CD4-positive, alpha-beta T cell treated with Interleukin-21 for 1 hour (primary cell): Measurements from ENCODE around the gene LEPROT.
"Not testable (repeated sequence)": the region's sequence is repeated elsewhere in the genome, so short reads cannot be mapped to it uniquely, and the experiment has no call there.

Source experiments
- DNase-seq: peaks from one replicate; pipeline ENCODE4 v3.0.0-alpha.2; 2020

LEPROT gene

DNA sequence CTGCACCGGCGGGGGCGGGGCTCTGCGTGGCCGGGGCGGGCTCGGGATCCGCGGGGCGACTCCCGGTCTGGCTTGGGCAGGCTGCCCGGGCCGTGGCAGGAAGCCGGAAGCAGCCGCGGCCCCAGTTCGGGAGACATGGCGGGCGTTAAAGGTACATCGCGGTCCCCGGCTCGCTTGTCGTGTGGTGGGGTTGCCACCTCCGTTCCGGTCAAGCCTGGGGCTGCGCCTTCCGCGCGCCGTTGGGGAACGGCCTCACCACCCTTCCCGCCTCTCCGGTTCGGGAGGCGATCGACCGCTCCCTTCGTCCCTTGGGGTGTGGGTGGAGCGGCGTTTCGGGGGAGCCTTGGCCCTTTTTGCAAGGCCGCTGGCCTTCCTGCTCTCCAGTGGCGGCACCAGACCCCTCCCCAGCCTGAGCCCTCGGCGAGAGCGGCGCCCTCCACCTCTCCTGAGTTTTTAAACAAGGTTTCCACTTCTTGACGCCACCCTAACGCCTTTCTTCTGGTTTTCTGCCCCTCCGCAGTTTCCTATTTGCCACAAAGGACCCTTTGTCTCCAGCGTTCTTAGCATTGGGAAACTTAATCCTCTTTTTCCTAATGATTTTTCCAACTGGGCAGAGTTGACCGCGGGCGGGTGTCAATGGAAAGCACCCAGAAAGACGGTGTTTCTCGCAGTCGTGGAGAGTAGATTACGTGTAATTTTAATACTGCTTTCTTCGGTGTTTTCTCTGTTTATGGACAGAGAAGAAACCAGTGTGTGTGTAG lies at the start of gene LEPROT, which contains the start of gene LEPR:
Gene LEPROT, plus strand, starts transcription at position 79 of the 761 bp plus-strand sequence. Its CDS starts 57 bp downstream, at position 136.
Gene LEPR, plus strand, starts transcription at position 79 of the 761 bp plus-strand sequence. CDS start 144,898 bp downstream, outside the sequence.
- DNase-seq: no peak

DNA sequence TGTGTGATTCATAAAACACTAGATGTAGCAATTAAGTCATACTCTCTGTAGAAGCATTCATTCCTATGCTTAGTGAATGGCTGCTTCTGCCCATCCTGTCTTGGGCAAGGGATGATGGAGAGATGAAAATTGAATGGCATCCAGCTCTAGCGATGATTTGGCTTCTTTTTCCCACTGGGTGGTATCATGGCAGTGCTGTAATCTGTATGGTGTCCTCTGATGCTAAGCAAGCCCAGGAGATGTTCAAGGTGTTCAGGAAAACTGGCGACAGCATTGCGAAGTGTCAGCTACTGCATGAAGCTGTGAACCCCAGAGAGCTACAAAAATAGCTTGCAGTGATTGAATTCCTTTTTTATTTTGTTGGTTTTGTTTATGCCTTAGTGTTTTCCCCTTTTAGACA lies 48.9 kb upstream of the LEPROT start:
- DNase-seq: no peak

- no peak for DNase-seq
These were observed 47.9 kb upstream of the LEPROT start for GRCh38 chr1:65372557-65372956.

- no peak for DNase-seq
These were observed 42.8 kb upstream of the LEPROT start for GRCh38 chr1:65377496-65378246.

GRCh38 chr1:65378247-65378946 lies 42.1 kb upstream of the LEPROT start:
- DNase-seq: no peak

DNA sequence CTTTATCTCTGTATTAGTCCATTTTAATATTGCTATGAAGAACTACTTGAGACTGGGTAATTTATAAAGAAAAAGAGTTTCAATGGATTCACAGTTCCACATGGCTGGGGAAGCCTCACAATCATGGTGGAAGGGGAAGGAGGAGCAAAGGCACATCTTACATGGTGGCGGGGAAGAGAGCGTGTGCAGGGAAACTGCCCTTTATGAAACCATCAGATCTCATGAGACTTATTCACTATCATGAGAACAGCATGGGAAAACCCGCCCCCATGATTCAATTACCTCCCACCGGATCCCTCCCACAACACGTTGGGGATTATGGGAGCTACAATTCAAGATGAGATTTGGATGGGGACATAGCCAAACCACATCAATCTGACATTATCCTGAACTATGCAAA lies 36.0 kb upstream of the LEPROT start:
- not testable (repeated sequence) for DNase-seq

GRCh38 chr1:65386439-65386838 lies 34.0 kb upstream of the LEPROT start:
- DNase-seq: no peak

GRCh38 chr1:65387821-65388220 lies 32.6 kb upstream of the LEPROT start:
- no peak for DNase-seq

DNA sequence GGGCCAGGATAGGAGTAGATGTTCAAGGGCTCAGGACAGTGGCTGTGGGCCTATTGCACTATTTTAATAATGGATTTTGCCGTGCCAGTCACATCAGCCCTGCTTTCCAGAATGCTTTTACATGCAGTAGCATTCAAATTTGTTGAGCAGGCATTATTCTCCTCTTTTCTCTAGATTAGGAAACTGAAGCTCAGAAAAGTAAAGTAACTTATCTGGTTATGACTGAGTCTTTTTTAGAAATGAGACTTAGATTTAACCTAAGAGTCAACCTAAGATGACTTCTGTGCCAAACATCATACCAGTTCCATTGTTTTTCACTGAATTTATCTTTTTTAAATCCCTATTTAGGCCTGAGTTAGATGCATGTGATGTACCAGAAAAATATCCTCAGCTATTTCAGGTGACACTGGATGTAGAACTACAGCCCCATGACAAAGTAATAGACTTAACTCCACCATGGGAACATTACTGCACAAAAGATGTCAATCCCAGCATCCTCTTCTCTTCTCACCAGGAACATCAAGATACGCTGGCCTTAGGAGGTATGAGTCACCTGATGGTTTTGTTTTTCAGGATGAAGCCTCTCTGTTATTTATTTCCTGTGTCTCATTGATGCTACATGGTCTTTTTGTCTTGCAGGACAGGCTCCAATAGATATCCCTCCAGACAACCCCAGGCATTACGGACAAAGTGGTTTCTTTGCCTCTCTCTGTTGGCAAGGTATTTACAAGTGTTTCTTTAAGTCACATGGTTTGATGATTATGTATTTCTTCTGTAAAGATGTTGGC lies 31.4 kb upstream of the LEPROT start:
- DNase-seq: no peak

DNA sequence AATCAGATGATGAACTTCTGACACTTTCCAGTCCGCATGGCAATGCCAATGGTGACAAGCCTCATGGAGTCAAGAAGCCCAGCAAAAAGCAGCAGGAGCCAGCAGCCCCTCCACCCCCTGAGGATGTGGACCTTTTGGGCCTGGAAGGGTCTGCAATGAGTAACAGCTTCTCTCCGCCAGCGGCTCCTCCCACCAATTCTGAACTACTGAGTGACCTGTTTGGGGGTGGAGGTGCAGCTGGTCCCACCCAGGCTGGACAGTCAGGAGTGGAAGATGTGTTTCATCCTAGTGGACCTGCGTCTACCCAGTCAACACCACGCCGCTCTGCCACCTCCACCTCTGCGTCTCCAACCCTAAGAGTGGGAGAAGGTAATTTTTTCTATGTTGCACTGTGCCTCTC lies 28.0 kb upstream of the LEPROT start:
- no peak for DNase-seq

DNA sequence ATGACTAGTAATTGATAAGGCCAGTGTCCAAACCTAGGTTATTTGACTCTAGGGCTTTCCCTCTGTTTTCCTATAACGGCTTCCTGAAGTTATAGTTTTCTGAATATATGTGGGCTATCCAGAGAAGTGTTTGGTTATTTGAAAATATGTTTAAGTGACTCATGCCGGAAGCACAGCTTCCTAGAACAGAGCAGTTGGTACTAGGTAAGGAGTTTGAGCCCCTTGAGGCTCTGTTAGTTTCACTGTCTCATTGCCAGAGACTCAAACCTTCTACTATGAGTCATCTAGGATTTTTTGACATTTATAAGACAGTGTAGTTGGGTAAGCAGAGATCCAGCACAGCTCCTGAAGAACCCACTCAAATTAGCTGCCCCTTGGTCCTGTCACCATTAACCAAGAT lies 27.1 kb upstream of the LEPROT start:
- no peak for DNase-seq

GRCh38 chr1:65393928-65394327 lies 26.5 kb upstream of the LEPROT start:
- no peak for DNase-seq

- no peak for DNase-seq
These were observed 24.4 kb upstream of the LEPROT start for GRCh38 chr1:65395887-65396612.

GRCh38 chr1:65398083-65398482 lies 22.4 kb upstream of the LEPROT start:
- no peak for DNase-seq

DNA sequence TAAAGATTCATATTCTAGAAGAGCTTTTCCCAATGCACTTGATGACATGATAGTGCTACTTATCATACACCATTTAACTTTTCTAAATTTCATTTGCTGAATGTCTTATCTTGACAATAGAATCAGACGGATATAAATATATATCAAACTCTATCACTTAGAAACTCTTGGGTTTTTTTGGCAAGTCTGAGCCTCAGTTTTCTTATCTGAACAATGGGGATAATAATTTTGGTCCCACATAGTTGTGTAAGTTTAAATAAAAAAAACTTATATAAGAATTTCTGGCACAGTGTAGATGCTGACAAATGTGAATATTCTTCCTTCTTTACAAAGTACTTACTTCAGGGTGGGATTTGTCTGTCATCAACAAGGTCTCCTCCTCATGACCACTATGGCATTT lies 21.5 kb upstream of the LEPROT start:
- DNase-seq: no peak

- DNase-seq: no peak
These were observed 18.9 kb upstream of the LEPROT start for GRCh38 chr1:65401612-65402011.

DNA sequence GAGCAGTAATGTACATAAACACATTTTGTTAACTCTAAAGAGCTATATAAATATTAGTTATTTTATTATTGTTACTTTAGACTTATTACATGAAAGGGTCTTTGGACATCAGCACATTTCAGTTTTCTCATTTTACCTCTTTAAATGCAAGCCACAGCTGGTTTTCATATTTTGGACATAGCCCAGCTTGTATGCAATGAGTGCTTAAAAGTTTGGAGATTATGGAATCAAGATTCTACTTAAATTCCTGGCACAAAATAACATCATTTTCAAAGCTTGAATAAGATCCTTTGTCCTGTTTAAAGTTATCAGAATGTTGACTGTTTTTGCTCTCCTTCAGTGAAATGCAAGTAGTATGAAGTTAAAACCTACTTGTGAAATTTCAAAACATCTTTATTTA lies 15.5 kb upstream of the LEPROT start:
- DNase-seq: no peak

- no peak for DNase-seq
These were observed 12.6 kb upstream of the LEPROT start for GRCh38 chr1:65407877-65408276.

DNA sequence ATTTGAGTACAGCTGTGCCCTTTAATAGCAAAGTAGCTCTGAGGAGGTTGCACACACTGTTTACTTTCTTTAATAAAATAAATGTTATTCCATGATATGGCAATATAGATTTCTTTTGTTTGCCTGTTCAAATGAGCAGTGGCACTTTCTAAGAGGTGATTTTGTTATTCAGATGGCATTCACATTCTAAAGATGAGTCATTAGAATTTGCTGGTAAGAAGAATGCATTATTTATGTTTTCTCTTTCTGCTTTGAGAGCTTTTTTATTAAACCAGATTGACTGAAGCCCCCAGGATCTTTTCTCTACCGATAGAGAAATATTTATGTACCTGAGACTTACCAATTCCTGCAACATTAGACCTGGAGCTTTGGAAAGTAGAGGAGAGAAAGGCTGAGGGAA lies 11.2 kb upstream of the LEPROT start:
- DNase-seq: no peak

DNA sequence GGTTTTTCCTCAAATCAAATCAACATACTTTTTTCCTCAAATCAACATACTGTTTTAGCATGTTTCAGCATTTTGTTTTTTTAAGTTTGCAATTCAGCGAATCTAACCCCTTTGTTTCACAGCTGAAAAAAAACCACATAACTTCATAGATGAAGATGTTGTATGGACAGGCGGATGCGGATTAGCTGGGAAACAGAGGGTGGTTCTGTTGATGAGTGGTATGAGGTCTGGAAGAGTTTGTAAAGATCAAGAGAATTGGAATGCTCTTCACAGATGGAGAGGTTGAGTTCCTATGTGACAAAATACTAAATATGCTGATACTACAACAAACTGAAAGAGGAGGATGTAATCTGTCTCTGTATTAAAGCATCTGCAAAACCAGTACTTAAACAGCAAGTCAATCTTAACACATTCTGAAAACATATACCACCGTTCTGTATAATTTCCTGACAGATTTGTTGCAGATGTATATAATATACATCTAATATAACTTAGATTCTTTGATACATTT lies 10.6 kb upstream of the LEPROT start:
- DNase-seq: no peak

- no peak for DNase-seq
These were observed 8.0 kb upstream of the LEPROT start for GRCh38 chr1:65412256-65412983.
